ENCODE results near the gene CASZ1. TPM values are rescaled to one million over a fixed set of nuclear protein-coding genes. Genes with fewer than 3 reads are reported as not detected.

CASZ1 gene
- total RNA-seq, 6 experiments from 2014 or later = 0.14 to 0.67 (median 0.43) TPM

DNA sequence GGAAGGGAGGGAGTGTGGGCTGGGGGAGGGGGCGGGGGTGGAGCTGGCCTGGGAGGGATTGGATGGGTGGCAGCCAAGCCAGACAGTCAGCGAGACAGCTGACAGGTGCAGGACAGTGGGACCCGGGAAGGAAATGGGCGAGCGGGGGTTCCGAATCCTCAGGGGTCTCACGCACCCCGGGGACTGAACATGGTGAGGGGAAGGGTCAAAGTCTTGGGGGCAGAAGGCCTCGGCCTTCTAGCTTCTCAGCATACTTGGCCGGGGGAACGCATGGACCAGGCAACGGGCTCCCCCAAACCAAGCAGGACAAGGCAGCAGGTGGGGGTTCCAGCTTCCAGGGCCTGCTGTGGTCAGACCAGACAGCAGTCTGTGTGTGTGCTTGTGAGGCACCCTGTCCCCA is 23.1 kb downstream of the CASZ1 start:
- H3K27ac Mint-ChIP-seq = no peak overlapping the region
- DNase-seq = no peak
- H3K4me3 Mint-ChIP-seq = no peak overlapping the region
- TF ChIP-seq, protein P1, sequence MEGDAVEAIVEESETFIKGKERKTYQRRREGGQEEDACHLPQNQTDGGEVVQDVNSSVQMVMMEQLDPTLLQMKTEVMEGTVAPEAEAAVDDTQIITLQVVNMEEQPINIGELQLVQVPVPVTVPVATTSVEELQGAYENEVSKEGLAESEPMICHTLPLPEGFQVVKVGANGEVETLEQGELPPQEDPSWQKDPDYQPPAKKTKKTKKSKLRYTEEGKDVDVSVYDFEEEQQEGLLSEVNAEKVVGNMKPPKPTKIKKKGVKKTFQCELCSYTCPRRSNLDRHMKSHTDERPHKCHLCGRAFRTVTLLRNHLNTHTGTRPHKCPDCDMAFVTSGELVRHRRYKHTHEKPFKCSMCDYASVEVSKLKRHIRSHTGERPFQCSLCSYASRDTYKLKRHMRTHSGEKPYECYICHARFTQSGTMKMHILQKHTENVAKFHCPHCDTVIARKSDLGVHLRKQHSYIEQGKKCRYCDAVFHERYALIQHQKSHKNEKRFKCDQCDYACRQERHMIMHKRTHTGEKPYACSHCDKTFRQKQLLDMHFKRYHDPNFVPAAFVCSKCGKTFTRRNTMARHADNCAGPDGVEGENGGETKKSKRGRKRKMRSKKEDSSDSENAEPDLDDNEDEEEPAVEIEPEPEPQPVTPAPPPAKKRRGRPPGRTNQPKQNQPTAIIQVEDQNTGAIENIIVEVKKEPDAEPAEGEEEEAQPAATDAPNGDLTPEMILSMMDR (IDR thresholded peaks at IDR 0.05) = no peak
- no peaks in the 10 kb centered on the region for H3K9me3 Mint-ChIP-seq
- no peaks in the 10 kb centered on the region for H3K36me3 Mint-ChIP-seq (ENCODE audit: low read depth)
- H3K4me1 Mint-ChIP-seq (ENCODE audit: low read depth) = no peaks in the 10 kb centered on the region
- peaks cover 55% of the 10 kb centered on the region for H3K27me3 Mint-ChIP-seq (ENCODE audit: insufficient read depth)

DNA sequence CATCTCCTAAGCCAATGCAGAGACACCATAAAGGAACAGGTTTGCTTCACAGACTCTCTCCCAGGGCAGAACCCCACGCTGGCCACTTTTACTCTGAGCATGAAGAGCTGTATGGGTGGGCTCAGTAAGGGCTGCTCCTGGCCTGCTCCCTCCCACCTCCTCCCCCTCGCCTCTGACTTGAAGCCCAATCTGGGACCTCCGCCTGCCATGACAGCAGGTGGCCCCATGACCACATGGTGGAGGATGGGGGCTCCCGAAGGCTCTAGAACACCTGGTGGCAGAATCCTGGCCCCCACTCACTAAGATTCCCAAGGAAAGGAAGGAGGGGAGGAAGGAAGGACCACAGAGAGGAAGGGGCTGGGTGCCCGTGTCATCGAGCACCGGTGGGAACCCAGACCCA is 23.7 kb downstream of the CASZ1 start:
- Mint-ChIP-seq H3K27me3 (ENCODE audit: insufficient read depth) (peaks cover 56% of the 10 kb centered on the region), H3K4me1 (ENCODE audit: low read depth) (no peaks in the 10 kb centered on the region), H3K9me3 (no peaks in the 10 kb centered on the region), H3K4me3 (no peak overlapping the region), H3K27ac (no peak overlapping the region), H3K36me3 (ENCODE audit: low read depth) (no peaks in the 10 kb centered on the region)
- no peak for DNase-seq
- TF ChIP-seq, protein P1 (IDR thresholded peaks at IDR 0.05) = no peak

DNA sequence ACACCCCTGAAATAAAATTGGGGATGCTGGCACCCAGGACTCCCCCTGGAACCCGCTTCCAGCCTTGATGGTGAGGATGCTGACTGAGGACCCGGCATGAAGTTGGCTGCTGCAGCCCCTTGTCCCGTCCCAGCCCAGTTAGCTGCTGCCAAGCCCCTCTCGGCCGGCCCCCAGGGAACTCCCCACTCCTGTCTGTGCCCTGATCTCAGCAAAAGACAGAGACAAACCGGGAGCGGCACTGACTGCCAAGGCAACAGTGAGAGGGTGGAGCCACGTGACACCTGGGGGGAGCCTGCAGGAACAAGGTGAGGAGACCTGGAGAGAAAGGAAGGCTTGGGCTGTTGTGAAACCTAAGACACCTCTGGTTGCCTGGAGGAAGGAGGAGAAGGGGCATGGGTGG is 24.7 kb downstream of the CASZ1 start:
- H3K27me3 Mint-ChIP-seq (ENCODE audit: insufficient read depth) = peaks cover 63% of the 10 kb centered on the region

DNA sequence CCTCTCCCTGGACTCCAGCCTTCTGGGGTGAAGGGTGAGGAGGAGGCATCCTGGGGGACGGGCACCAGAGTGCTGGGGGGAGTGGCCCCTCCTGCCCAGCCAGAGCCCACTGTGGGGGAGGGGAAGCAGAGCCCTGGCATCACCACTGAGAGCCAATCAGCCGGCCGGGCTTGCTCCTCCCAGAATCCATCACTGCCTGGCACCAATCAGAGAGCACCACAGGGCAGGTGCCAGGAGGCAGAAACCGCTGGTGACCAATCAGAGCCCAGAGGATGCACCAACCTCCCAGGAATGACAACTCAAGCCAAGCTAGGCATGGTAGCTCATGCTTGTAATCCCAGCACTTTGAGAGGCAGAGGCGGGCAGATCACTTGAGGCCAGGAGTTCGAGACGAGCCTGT is 27.9 kb downstream of the CASZ1 start:
- Mint-ChIP-seq H3K9me3 (no peaks in the 10 kb centered on the region), H3K4me3 (no peak overlapping the region), H3K27ac (no peak overlapping the region), H3K4me1 (ENCODE audit: low read depth) (no peaks in the 10 kb centered on the region), H3K36me3 (ENCODE audit: low read depth) (no peaks in the 10 kb centered on the region), H3K27me3 (ENCODE audit: insufficient read depth) (peaks cover 54% of the 10 kb centered on the region)
- DNase-seq = no peak
- TF ChIP-seq, protein P1 (IDR thresholded peaks at IDR 0.05) = no peak

More for the DNA sequence above, 24.7 kb downstream of the CASZ1 start:
- Mint-ChIP-seq H3K4me3 (no peak overlapping the region), H3K9me3 (no peaks in the 10 kb centered on the region), H3K27ac (no peak overlapping the region), H3K4me1 (ENCODE audit: low read depth) (no peaks in the 10 kb centered on the region), H3K36me3 (ENCODE audit: low read depth) (no peaks in the 10 kb centered on the region)
- no peak for DNase-seq
- TF ChIP-seq, protein P1 (IDR thresholded peaks at IDR 0.05) = no peak

DNA sequence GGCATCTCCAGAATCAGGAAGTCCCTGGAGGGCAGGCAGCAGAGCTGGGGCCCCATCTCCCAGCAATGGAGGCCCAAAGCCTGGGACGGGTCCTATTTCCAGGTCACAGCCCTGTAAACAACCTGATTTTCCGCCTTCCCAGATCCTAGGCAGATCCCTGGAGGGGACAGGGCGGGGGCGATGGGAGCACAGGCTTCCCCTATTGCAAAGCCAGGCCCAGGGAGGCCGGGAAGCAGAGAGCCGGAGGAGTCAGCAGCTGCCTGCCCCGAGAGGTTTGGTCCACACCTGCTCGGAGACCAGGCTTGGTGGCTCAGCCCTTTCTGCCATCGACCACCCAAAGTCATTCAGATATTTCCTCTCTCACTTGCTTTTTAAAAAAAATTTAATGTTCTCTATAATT is 29.2 kb downstream of the CASZ1 start:
- TF ChIP-seq, protein P1 (IDR thresholded peaks at IDR 0.05) = no peak
- DNase-seq = no peak
- peaks cover 59% of the 10 kb centered on the region for H3K27me3 Mint-ChIP-seq (ENCODE audit: insufficient read depth)
- H3K27ac Mint-ChIP-seq = no peak overlapping the region
- H3K4me1 Mint-ChIP-seq (ENCODE audit: low read depth) = no peaks in the 10 kb centered on the region
- H3K9me3 Mint-ChIP-seq = no peaks in the 10 kb centered on the region
- no peaks in the 10 kb centered on the region for H3K36me3 Mint-ChIP-seq (ENCODE audit: low read depth)
- H3K4me3 Mint-ChIP-seq = no peak overlapping the region
